ENCODE results near the gene GMNN. TPM values are rescaled to one million over a fixed set of nuclear protein-coding genes. Genes with fewer than 3 reads are reported as not detected.

The GMNN gene
- total RNA-seq, 1 experiment from 2014 or later, result 111 TPM

GRCh38 chr6:24759718-24760117 is 15.0 kb upstream of the GMNN start:
- BruUV-seq (replicated peaks), result no TSS peak
- TF ChIP-seq EZH2 (IDR thresholded peaks at IDR 0.05; ENCODE audit: borderline replicate concordance, low read depth, low read length, poor library complexity, severe bottlenecking) (no peak), CTCF (conservative IDR thresholded peaks at IDR 0.05; ENCODE audit: low read depth, low read length) (no peak)
- CTCF ChIA-PET, result no interaction called here
- DNase-seq (ENCODE audit: low spot score), result no peak
- intact Hi-C loops (cut with micrococcal nuclease; ENCODE audit: unreplicated experiment), result no loop called here
- H3K27me3 ChIP-seq (replicated peaks; ENCODE audit: insufficient read depth, low read depth, low read length, poor library complexity), result no peaks in the 10 kb centered on the region
- no peaks in the 10 kb centered on the region for H3K4me1 ChIP-seq (ENCODE audit: insufficient read depth, low read length, poor library complexity, severe bottlenecking)
- no peak overlapping the region for H3K4me3 ChIP-seq (ENCODE audit: low read depth, low read length, poor library complexity, severe bottlenecking)
- H3K9me3 ChIP-seq (ENCODE audit: low read depth, low read length, poor library complexity, severe bottlenecking), result no peaks in the 10 kb centered on the region
- no peak overlapping the region for H3K27ac ChIP-seq (ENCODE audit: low read depth, low read length, poor library complexity, severe bottlenecking)
- POLR2A ChIA-PET (ENCODE audit: low non-redundant PET), result no interaction called here
- no peaks in the 10 kb centered on the region for H3K36me3 ChIP-seq (ENCODE audit: insufficient read depth, low read length, poor library complexity, severe bottlenecking)

- intact Hi-C loops (cut with micrococcal nuclease; ENCODE audit: unreplicated experiment), result no loop called here
- no peak for TF ChIP-seq EZH2 (IDR thresholded peaks at IDR 0.05; ENCODE audit: borderline replicate concordance, low read depth, low read length, poor library complexity, severe bottlenecking)
- no peak for TF ChIP-seq CTCF (conservative IDR thresholded peaks at IDR 0.05; ENCODE audit: low read depth, low read length)
- H3K4me1 ChIP-seq (ENCODE audit: insufficient read depth, low read length, poor library complexity, severe bottlenecking), result no peaks in the 10 kb centered on the region
- H3K4me3 ChIP-seq (ENCODE audit: low read depth, low read length, poor library complexity, severe bottlenecking), result no peak overlapping the region
- ChIA-PET CTCF (no interaction called here), POLR2A (ENCODE audit: low non-redundant PET) (no interaction called here)
- no TSS peak for BruUV-seq (replicated peaks)
- no peaks in the 10 kb centered on the region for H3K36me3 ChIP-seq (ENCODE audit: insufficient read depth, low read length, poor library complexity, severe bottlenecking)
- no peak for DNase-seq (ENCODE audit: low spot score)
- H3K27ac ChIP-seq (ENCODE audit: low read depth, low read length, poor library complexity, severe bottlenecking), result no peak overlapping the region
- H3K9me3 ChIP-seq (ENCODE audit: low read depth, low read length, poor library complexity, severe bottlenecking), result no peaks in the 10 kb centered on the region
- H3K27me3 ChIP-seq (replicated peaks; ENCODE audit: insufficient read depth, low read depth, low read length, poor library complexity), result no peaks in the 10 kb centered on the region
These were observed 14.5 kb upstream of the GMNN start for GRCh38 chr6:24760210-24760609.

GRCh38 chr6:24761193-24761835 is 13.4 kb upstream of the GMNN start:
- no peaks in the 10 kb centered on the region for H3K27me3 ChIP-seq (replicated peaks; ENCODE audit: insufficient read depth, low read depth, low read length, poor library complexity)
- H3K4me3 ChIP-seq (ENCODE audit: low read depth, low read length, poor library complexity, severe bottlenecking), result no peak overlapping the region
- H3K9me3 ChIP-seq (ENCODE audit: low read depth, low read length, poor library complexity, severe bottlenecking), result no peaks in the 10 kb centered on the region
- ChIA-PET CTCF (no interaction called here), POLR2A (ENCODE audit: low non-redundant PET) (no interaction called here)
- no TSS peak for BruUV-seq (replicated peaks)
- no peaks in the 10 kb centered on the region for H3K36me3 ChIP-seq (ENCODE audit: insufficient read depth, low read length, poor library complexity, severe bottlenecking)
- H3K27ac ChIP-seq (ENCODE audit: low read depth, low read length, poor library complexity, severe bottlenecking), result no peak overlapping the region
- no peaks in the 10 kb centered on the region for H3K4me1 ChIP-seq (ENCODE audit: insufficient read depth, low read length, poor library complexity, severe bottlenecking)
- DNase-seq (ENCODE audit: low spot score), result peak; percentile 51
- intact Hi-C loops (cut with micrococcal nuclease; ENCODE audit: unreplicated experiment), result no loop called here
- TF ChIP-seq EZH2 (IDR thresholded peaks at IDR 0.05; ENCODE audit: borderline replicate concordance, low read depth, low read length, poor library complexity, severe bottlenecking) (no peak), CTCF (conservative IDR thresholded peaks at IDR 0.05; ENCODE audit: low read depth, low read length) (no peak)
